HG03378 (cell line): Measurements from ENCODE around the gene SMAD3.
"Not testable (repeated sequence)": the region's sequence is repeated elsewhere in the genome, so short reads cannot be mapped to it uniquely, and the experiment has no call there.

Source experiments
- ATAC-seq: cut with Tn5 transposase; IDR thresholded peaks from one replicate; pipeline ENCODE4 v1.9.1; 2021; ENCODE audit warnings: mild to moderate bottlenecking, moderate library complexity; ENCODE audit not compliant: unreplicated experiment

SMAD3 gene

GRCh38 chr15:67065531-67066005, at the start of gene SMAD3:
TSS of gene SMAD3 (plus strand) at chr15:67065602. CDS start at chr15:67066155, 553 bp downstream.
- no peak for ATAC-seq

- no peak for ATAC-seq
Observed at GRCh38 chr15:67017311-67017710, 48.1 kb upstream of the SMAD3 start.

GRCh38 chr15:67018026-67018425, 47.4 kb upstream of the SMAD3 start:
- no peak for ATAC-seq

- no peak for ATAC-seq
Observed at GRCh38 chr15:67018441-67018840, 47.0 kb upstream of the SMAD3 start.

- ATAC-seq, result no peak
Observed at GRCh38 chr15:67019069-67019468, 46.3 kb upstream of the SMAD3 start.

GRCh38 chr15:67019884-67020520, 45.4 kb upstream of the SMAD3 start:
- no peak for ATAC-seq

- not testable (repeated sequence) for ATAC-seq
Observed at GRCh38 chr15:67020668-67021067, 44.7 kb upstream of the SMAD3 start.

- ATAC-seq, result no peak
Observed at GRCh38 chr15:67021455-67021854, 43.9 kb upstream of the SMAD3 start.

GRCh38 chr15:67022587-67023105, 42.8 kb upstream of the SMAD3 start:
- ATAC-seq, result no peak

GRCh38 chr15:67023517-67024313, 41.7 kb upstream of the SMAD3 start:
- ATAC-seq, result no peak

GRCh38 chr15:67024314-67024997, 40.9 kb upstream of the SMAD3 start:
- no peak for ATAC-seq

GRCh38 chr15:67024998-67025368, 40.4 kb upstream of the SMAD3 start:
- no peak for ATAC-seq

GRCh38 chr15:67025719-67026609, 39.4 kb upstream of the SMAD3 start:
- no peak for ATAC-seq

GRCh38 chr15:67026610-67026967, 38.8 kb upstream of the SMAD3 start:
- no peak for ATAC-seq

GRCh38 chr15:67028440-67028839, 37.0 kb upstream of the SMAD3 start:
- not testable (repeated sequence) for ATAC-seq

- no peak for ATAC-seq
Observed at GRCh38 chr15:67030036-67030762, 35.2 kb upstream of the SMAD3 start.

GRCh38 chr15:67031331-67031730, 34.1 kb upstream of the SMAD3 start:
- no peak for ATAC-seq

- no peak for ATAC-seq
Observed at GRCh38 chr15:67032608-67033007, 32.8 kb upstream of the SMAD3 start.

GRCh38 chr15:67033012-67033411, 32.4 kb upstream of the SMAD3 start:
- no peak for ATAC-seq

GRCh38 chr15:67033571-67034044, 31.8 kb upstream of the SMAD3 start:
- no peak for ATAC-seq
